Liver (tissue), 9 donors: ENCODE results near the gene P3H1. TPM values are rescaled to one million over a fixed set of nuclear protein-coding genes. Genes with fewer than 3 reads are reported as not detected.
"Not testable (repeated sequence)": the region's sequence is repeated elsewhere in the genome, so short reads cannot be mapped to it uniquely, and the experiment has no call there.

ENCODE experiments used
- DNase-seq: peaks from one replicate; pipeline ENCODE4 v3.0.0-alpha.2; 2017; ENCODE audit warnings: low spot score
- H3K27ac ChIP-seq, 2 donors: one replicate each; pipeline ENCODE4 v1.7.0; 2013; ENCODE audit warnings: inconsistent platforms in 2 of 2, low read length in 2 of 2, control low read depth in 1 of 2, low read depth in 1 of 2, mild to moderate bottlenecking in 1 of 2
- H3K27me3 ChIP-seq, 4 donors: one replicate each; pipeline versions ENCODE4 v1.6.1 to v1.7.0; 2013; ENCODE audit warnings: low read length in 3 of 4, inconsistent platforms in 1 of 4, mild to moderate bottlenecking in 1 of 4, moderate library complexity in 1 of 4; ENCODE audit not compliant: control insufficient read depth in 4 of 4, insufficient read depth in 4 of 4
- H3K36me3 ChIP-seq, 4 donors: one replicate each; pipeline versions ENCODE4 v1.6.1 to v1.7.0; 2013; ENCODE audit warnings: low read length in 3 of 4, mild to moderate bottlenecking in 3 of 4, low read depth in 1 of 4, moderate library complexity in 1 of 4; ENCODE audit not compliant: control insufficient read depth in 4 of 4, insufficient read depth in 3 of 4
- H3K4me1 ChIP-seq, 4 donors: one replicate each; pipeline versions ENCODE4 v1.6.1 to v1.7.0; 2013; ENCODE audit warnings: low read length in 3 of 4, mild to moderate bottlenecking in 3 of 4, moderate library complexity in 1 of 4; ENCODE audit not compliant: control insufficient read depth in 4 of 4, insufficient read depth in 4 of 4
- H3K4me3 ChIP-seq, 3 donors: one replicate each; pipeline versions ENCODE4 v1.6.1 to v1.7.0; 2013; ENCODE audit warnings: low read length in 3 of 3, control low read depth in 1 of 3, low read depth in 1 of 3, mild to moderate bottlenecking in 1 of 3
- H3K9ac ChIP-seq, 2 donors: one replicate each; pipeline ENCODE4 v1.7.0; 2013; ENCODE audit warnings: low read length in 2 of 2, mild to moderate bottlenecking in 2 of 2, moderate library complexity in 2 of 2, control low read depth in 1 of 2, low read depth in 1 of 2
- H3K9me3 ChIP-seq, 4 donors: one replicate each; pipeline versions ENCODE4 v1.6.1 to v1.7.0; 2013; ENCODE audit warnings: low read length in 3 of 4; ENCODE audit not compliant: control insufficient read depth in 4 of 4
- ATF3 ChIP-seq: IDR thresholded peaks from 2 replicates; pipeline ENCODE4 v1.6.1; 2016; ENCODE audit warnings: antibody characterized with exemption
- CTCF ChIP-seq: fragments of 150-350 bp; IDR thresholded peaks from 2 replicates; pipeline ENCODE4 v1.5.1; 2017; ENCODE audit warnings: improper control_type of control experiment, low read depth, low read length; ENCODE audit not compliant: missing input control
- EGR1 ChIP-seq, 2 donors: IDR thresholded peaks; 2 replicates each; pipeline ENCODE4 v1.6.1; 2016 to 2018; ENCODE audit warnings: antibody characterized with exemption in 2 of 2, low read depth in 2 of 2
- FOXA1 ChIP-seq: IDR thresholded peaks from 2 replicates; pipeline ENCODE4 v1.6.1; 2016; ENCODE audit warnings: antibody characterized with exemption
- FOXA2 ChIP-seq: IDR thresholded peaks from 2 replicates; pipeline ENCODE4 v1.6.1; 2016; ENCODE audit warnings: antibody characterized with exemption
- GABPA ChIP-seq, 2 donors: IDR thresholded peaks in 1 of 2; conservative IDR thresholded peaks in 1 of 2; 2 replicates each; pipeline ENCODE4 v1.6.1; 2016; ENCODE audit warnings: antibody characterized with exemption in 2 of 2, mild to moderate bottlenecking in 1 of 2, moderate library complexity in 1 of 2
- HNF4A ChIP-seq, 2 donors: conservative IDR thresholded peaks; 2 replicates each; pipeline ENCODE4 v1.6.1; 2016; ENCODE audit warnings: antibody characterized with exemption in 2 of 2, mild to moderate bottlenecking in 2 of 2
- RAD21 ChIP-seq, 2 donors: IDR thresholded peaks; 2 replicates each; pipeline ENCODE4 v1.6.1; 2016; ENCODE audit warnings: antibody characterized with exemption in 2 of 2, mild to moderate bottlenecking in 2 of 2
- RXRA ChIP-seq, 2 donors: IDR thresholded peaks; 2 replicates each; pipeline ENCODE4 v1.6.1; 2017 to 2018; ENCODE audit warnings: antibody characterized with exemption in 2 of 2, mild to moderate bottlenecking in 1 of 2
- SP1 ChIP-seq: IDR thresholded peaks from 2 replicates; pipeline ENCODE4 v1.6.1; 2018; ENCODE audit warnings: antibody characterized with exemption, mild to moderate bottlenecking
- TAF1 ChIP-seq: conservative IDR thresholded peaks from 2 replicates; pipeline ENCODE4 v1.6.1; 2016; ENCODE audit warnings: antibody characterized with exemption, mild to moderate bottlenecking
- YY1 ChIP-seq: IDR thresholded peaks from 2 replicates; pipeline ENCODE4 v1.6.1; 2016; ENCODE audit warnings: antibody characterized with exemption, mild to moderate bottlenecking
- ZBTB33 ChIP-seq: IDR thresholded peaks from 2 replicates; pipeline ENCODE4 v1.6.1; 2016; ENCODE audit warnings: antibody characterized with exemption
- WGBS: extraction: QIAGEN DNeasy Blood & Tissue Kit; methylation state at CpG from one replicate; pipeline ENCODE4 v1.1.7; 2013; 5-methylcytosine and 5-hydroxymethylcytosine counted together
- polyA plus RNA-seq, 2 donors: library from polyadenylated mRNA; stranded (reverse) in 1 of 2; unstranded in 1 of 2; fragments of 200-250 nt in 1 of 2; fragments of >200 nt in 1 of 2; fragmentation: Nextera tagmentation in 1 of 2; extraction: Ambion mirVana in 1 of 2; gene quantifications; one replicate each; pipeline versions ENCODE4 v1.2.1 to v1.2.3, GENCODE V29; 2013 to 2015
- total RNA-seq, 2 donors: library from RNA; depleted of rRNA; stranded (reverse); fragments of >200 nt; gene quantifications; one replicate each; pipeline ENCODE4 v1.2.3, GENCODE V29; 2014
- donor health status: healthy.
- donor health status: healthy.
- donor health status: healthy.
- donor health status: healthy.
- donor health status: healthy.

The P3H1 gene
- total and polyA plus RNA-seq, 4 donors, result 14.9 to 28.0 (median 22.7) TPM

GRCh38 chr1:42815941-42816584 lies 49.2 kb upstream of the P3H1 start:
- Histone ChIP-seq H3K4me1 (peaks cover 8 to 31% (median 25%) of the 10 kb centered on the region in 4 donors), H3K9me3 (no peaks in the 10 kb centered on the region), H3K27ac (peak overlapping the region; percentile 48 to 96), H3K36me3 (peaks cover 0 to 2% (median 0%) of the 10 kb centered on the region in 4 donors), H3K9ac (peak overlapping the region in 1 of 2 donors; percentile 50), H3K4me3 (peak overlapping the region; percentile 77 to 96 (median 77)), H3K27me3 (no peaks in the 10 kb centered on the region)
- 52% methylated on average over 7 of the region's 7 CpGs for WGBS
- no peak for TF ChIP-seq YY1
- TF ChIP-seq SP1, result no peak
- no peak for TF ChIP-seq ZBTB33
- no peak for TF ChIP-seq ATF3
- no peak for DNase-seq

GRCh38 chr1:42814815-42815214 lies 48.0 kb upstream of the P3H1 start:
- H3K4me1 ChIP-seq, result peaks cover 5 to 25% (median 23%) of the 10 kb centered on the region in 4 donors
- DNase-seq, H3K9me3 ChIP-seq, H3K27ac ChIP-seq, H3K9ac ChIP-seq, H3K4me3 ChIP-seq, H3K36me3 ChIP-seq, H3K27me3 ChIP-seq: not testable (repeated sequence)
- WGBS, result 100% methylated on average over 3 of the region's 3 CpGs

GRCh38 chr1:42807056-42807668 lies 40.3 kb upstream of the P3H1 start:
- Histone ChIP-seq H3K27me3 (no peaks in the 10 kb centered on the region), H3K4me1 (no peaks in the 10 kb centered on the region), H3K36me3 (peaks cover 0 to 3% (median under 1%) of the 10 kb centered on the region in 4 donors), H3K4me3 (no peak overlapping the region), H3K9me3 (no peaks in the 10 kb centered on the region), H3K9ac (no peak overlapping the region), H3K27ac (no peak overlapping the region)
- no peak for TF ChIP-seq RAD21 (IDR thresholded peaks at IDR 0.05)
- TF ChIP-seq YY1, result no peak
- TF ChIP-seq ZBTB33, result no peak
- no peak for TF ChIP-seq ATF3
- no peak for TF ChIP-seq HNF4A (conservative IDR thresholded peaks at IDR 0.05)
- no peak for TF ChIP-seq FOXA2
- no peak for TF ChIP-seq TAF1
- no peak for TF ChIP-seq GABPA (IDR thresholded peaks at IDR 0.05 in 1 of 2, conservative IDR thresholded peaks at IDR 0.05 in 1 of 2)
- no peak for TF ChIP-seq FOXA1
- TF ChIP-seq EGR1 (IDR thresholded peaks at IDR 0.05; ENCODE audit: low read depth in 2 of 2), result no peak
- no peak for TF ChIP-seq RXRA (IDR thresholded peaks at IDR 0.05)
- TF ChIP-seq CTCF, result no peak
- TF ChIP-seq SP1, result no peak
- DNase-seq, result no peak
